NCI-H774 (cell line): ENCODE results near the gene DNAH10.

Experiments used
- DNase-seq: peaks from one replicate; lab custom pipeline; 2025; lab: John Stamatoyannopoulos, UW

The DNAH10 gene

DNA sequence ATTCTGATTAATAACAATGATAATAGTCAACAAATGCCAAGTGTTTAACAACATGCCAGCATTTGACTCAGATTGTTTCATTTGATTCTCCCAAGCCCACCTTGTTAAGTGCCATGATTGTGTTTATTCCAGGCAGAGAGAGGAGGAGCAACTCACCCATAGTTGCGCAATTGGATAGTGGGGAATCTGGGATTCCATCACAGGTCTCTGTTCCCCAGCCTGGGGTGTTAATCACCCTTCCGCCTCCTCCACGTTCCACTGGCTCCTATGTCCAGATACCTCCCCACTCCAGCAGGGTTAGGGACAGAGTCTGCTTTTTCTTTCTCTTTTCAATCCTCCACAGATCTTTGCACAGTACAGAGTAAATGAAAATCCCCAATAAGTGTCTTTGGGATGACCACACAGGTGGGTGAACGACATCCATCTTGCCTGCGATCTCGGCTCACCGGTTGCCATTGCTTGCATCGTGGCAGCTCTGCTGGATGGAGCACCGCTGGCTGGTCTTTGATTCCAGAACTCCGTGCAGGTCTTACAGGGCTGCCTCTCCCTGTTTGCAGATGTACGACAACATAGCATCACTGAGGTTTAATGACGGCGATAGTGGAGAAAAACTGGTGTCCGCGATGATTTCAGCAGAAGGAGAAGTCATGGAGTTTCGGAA, 78.8 kb downstream of the DNAH10 start:
- DNase-seq: no peak

GRCh38 chr12:123843912-123844748, 82.0 kb downstream of the DNAH10 start:
- no peak for DNase-seq

GRCh38 chr12:123845881-123846280, 83.8 kb downstream of the DNAH10 start:
- DNase-seq: no peak

DNA sequence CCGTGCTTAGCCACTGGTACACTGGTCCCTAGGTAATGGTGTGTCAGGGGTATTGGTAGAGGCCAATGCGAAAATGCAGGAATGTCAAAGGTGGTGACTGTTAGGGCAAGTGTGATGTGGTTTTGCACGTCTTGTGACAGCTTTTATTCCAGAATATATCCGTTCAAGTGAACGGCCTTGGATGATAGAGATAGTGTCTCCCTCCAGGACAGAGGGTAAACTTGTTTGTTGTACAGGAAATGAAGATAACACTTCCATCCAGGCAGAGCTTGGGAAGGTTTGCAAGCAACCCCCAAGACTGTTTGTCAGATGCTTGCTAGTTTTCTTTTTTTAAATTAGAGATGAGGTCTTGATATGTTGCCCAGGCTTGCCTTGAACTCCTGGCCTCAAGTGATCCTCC, 84.2 kb downstream of the DNAH10 start:
- DNase-seq: no peak

GRCh38 chr12:123847019-123847418, 84.9 kb downstream of the DNAH10 start:
- no peak for DNase-seq

- no peak for DNase-seq
Observed at GRCh38 chr12:123847876-123848275, 85.8 kb downstream of the DNAH10 start.

- DNase-seq: no peak
Observed at GRCh38 chr12:123849517-123849916, 87.4 kb downstream of the DNAH10 start.

- DNase-seq: no peak
Observed at GRCh38 chr12:123850246-123851134, 88.4 kb downstream of the DNAH10 start.

- no peak for DNase-seq
Observed at GRCh38 chr12:123853396-123854070, 91.4 kb downstream of the DNAH10 start.

- no peak for DNase-seq
Observed at GRCh38 chr12:123854232-123854631, 92.1 kb downstream of the DNAH10 start.

DNA sequence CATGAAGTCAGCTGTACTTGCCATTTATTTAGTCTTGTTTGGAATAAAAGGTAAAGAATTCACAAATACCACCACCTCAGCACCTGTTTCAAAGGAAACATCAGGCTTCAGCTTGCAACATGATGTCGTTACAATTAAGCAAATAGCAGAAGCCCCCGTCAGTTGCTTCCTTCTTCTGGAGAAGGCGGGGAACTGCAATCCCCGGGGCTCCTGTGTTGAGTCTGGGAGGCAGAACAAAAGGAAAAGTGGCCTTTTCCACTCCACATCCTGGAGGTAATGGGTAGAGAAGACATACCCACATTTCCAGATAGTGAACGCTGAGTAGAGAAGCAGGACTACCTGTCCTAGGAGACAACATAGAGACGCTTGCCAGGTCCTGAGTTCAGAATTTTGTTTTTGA, 92.8 kb downstream of the DNAH10 start:
- no peak for DNase-seq

- DNase-seq: no peak
Observed at GRCh38 chr12:123856681-123857080, 94.6 kb downstream of the DNAH10 start.

DNA sequence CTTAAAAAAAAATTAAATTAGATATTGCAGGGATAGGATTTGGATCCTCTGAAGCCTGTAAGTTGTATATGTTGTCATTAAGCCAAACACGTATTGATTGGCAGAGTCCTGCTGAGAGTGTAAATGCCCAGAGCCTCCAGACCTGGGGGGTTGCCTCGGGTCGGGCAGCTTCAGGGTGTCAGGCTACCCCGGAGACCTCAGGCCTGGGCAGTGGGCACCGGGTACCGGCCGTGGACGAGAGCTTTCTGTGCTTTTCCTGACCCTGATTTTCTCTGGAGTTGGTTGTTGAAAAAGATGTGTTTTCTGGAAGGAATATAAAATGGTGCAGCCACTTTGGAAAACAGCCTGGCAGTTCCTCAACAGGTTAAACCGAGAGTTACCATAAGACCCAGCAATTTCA, 96.1 kb downstream of the DNAH10 start:
- no peak for DNase-seq

DNA sequence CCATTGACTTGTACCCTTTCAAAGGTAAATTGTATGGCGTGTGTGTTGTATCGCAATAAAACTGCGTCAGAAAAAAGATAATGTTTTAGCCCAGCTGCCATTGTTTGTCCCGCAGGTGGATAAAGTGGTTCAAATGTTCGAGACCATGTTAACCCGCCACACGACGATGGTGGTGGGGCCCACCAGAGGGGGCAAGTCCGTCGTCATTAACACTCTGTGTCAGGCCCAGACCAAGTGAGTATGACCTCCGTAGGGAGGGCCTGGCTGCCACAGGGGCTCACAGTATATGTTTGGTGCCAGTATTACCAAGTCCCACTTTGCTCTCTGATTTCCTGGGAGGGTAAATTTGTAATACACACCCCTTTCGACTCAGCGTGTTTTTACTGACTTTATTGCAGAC, 96.9 kb downstream of the DNAH10 start:
- DNase-seq: no peak

DNA sequence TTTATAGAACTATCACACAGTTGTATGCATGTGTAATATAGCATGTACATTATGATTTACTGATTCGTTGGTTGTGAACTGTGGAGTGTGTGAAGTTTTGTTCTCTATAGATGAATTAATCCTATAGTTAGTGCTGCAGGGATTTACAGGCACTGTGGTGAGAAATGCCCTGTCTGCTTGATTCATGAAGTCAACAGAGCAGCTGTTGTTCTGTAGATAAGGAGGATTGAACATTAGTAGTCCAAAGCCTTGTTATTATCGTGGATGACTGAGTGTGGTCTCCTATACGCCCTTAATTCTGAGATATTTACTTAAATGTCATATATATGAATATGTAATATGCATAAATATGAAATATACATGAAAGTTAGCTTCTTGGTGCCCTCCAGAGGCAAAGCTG, 98.3 kb downstream of the DNAH10 start:
- no peak for DNase-seq

DNA sequence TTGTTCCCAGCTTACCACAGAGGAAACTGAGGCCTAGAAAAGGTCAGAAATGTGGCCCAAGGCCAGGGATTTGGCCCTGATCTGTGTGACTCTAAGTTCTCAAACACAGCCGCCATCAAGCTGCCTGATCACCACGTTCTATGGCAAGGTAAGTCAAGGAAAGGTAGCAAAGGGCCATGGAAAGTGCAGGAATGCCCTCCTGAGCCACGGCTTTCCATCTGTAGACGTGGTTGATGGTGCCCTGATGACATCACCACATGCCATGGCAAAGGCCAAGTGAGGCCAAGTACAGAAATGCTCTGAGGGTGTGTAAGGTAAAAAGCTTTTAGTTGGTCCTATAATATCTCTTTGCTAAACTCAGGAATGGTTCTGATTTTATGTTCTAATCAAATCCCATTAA, 99.3 kb downstream of the DNAH10 start:
- DNase-seq: no peak

GRCh38 chr12:123867141-123867540, 105.0 kb downstream of the DNAH10 start:
- DNase-seq: no peak

GRCh38 chr12:123868791-123869190, 106.7 kb downstream of the DNAH10 start:
- DNase-seq: no peak

DNA sequence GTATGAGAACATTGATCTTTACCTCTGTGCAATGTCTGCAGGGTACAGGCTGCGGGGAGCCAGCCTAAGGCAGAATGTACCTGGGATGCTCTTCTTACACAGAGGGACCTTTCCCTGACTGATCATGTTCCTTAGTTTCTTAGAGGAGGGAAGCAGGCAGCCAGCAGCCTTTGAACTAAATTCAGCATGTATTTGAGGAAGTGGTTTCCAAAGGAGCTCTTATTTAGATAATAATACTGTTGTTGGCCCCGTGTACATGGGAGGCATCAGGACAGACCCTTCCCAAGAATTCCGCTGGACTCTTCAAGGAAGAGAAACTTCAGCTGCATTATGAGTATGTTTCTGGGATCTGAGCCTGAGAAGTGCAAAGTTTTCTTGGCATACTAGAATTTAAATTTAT, 111.7 kb downstream of the DNAH10 start:
- no peak for DNase-seq

- no peak for DNase-seq
Observed at GRCh38 chr12:123877968-123878367, 115.9 kb downstream of the DNAH10 start.

DNA sequence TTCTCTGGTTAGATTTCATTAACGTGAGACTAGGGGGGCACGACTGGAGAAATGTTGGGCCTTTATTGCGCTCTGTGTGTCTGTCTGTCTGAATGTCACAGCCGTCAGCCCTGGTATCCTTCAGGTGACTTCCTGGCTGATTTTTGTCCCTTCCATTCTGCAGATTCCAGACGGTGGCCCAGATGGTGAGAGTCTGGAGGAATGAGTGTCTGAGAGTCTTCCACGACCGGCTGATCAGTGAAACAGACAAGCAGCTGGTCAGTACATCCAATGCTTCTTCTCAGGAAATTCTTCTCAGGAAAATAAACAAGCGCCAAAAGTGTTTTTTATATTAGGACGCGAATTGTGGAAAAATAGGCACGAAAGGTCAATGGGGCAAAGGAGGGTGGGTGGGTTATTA, 117.0 kb downstream of the DNAH10 start:
- no peak for DNase-seq

- no peak for DNase-seq
Observed at GRCh38 chr12:123879691-123880090, 117.6 kb downstream of the DNAH10 start.
